ENCODE measurements around the gene OR1J1.

DNA sequence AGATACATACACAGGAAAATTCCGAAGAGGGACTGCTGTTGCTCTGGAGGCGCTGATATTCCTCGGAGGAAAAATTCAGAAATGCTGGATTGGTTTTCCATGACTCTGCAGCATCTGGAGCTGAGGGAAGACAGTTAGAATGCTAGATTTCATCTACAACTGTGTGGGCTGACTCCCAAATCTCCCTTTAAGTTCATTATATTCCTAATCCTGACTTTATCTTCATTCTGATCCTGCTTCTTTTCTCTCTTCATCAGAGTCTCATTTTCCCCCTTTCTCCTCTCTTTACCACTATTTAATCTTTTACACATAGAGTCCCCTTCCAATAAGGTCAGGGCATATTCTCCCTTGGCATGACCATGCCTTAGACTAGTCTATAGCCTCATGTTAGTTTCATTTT is 49.5 kb upstream of the OR1J1 start, which contains the start of gene OR1N1:
- TF ChIP-seq, protein P1, sequence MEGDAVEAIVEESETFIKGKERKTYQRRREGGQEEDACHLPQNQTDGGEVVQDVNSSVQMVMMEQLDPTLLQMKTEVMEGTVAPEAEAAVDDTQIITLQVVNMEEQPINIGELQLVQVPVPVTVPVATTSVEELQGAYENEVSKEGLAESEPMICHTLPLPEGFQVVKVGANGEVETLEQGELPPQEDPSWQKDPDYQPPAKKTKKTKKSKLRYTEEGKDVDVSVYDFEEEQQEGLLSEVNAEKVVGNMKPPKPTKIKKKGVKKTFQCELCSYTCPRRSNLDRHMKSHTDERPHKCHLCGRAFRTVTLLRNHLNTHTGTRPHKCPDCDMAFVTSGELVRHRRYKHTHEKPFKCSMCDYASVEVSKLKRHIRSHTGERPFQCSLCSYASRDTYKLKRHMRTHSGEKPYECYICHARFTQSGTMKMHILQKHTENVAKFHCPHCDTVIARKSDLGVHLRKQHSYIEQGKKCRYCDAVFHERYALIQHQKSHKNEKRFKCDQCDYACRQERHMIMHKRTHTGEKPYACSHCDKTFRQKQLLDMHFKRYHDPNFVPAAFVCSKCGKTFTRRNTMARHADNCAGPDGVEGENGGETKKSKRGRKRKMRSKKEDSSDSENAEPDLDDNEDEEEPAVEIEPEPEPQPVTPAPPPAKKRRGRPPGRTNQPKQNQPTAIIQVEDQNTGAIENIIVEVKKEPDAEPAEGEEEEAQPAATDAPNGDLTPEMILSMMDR (IDR thresholded peaks at IDR 0.05), result no peak
- TF ChIP-seq POLR2AphosphoS5 (IDR thresholded peaks at IDR 0.05) (no peak), EP300 (IDR thresholded peaks at IDR 0.05) (no peak)

Data from suprapubic skin (tissue), 4 donors.